Body of pancreas (tissue), 4 donors: ENCODE results near the gene EML6. TPM values are rescaled to one million over a fixed set of nuclear protein-coding genes. Genes with fewer than 3 reads are reported as not detected.

Experiments
- ATAC-seq: fragments of 150-250 bp; one replicate; pipeline ENCODE4 v1.9.1; 2016
- DNase-seq, 4 donors: peaks; one replicate each; pipeline ENCODE4 v3.0.0-alpha.2; 2019
- H3K27ac ChIP-seq, 4 donors: fragments of 200-600 bp; sonication (generic); 1 replicate in 3 of 4; 2 replicates in 1 of 4; pipeline versions ENCODE4 v1.5.1 to v1.6.1; 2016 to 2019; ENCODE audit warnings: mild to moderate bottlenecking in 1 of 4, mixed read lengths in 1 of 4, moderate library complexity in 1 of 4
- H3K27me3 ChIP-seq, 2 donors: fragments of 200-600 bp; sonication (generic); one replicate each; pipeline ENCODE4 v1.6.0; 2016; ENCODE audit warnings: mild to moderate bottlenecking in 1 of 2
- H3K36me3 ChIP-seq, 2 donors: fragments of 200-600 bp; sonication (generic); replicated peaks in 1 of 2; 2 replicates each; pipeline ENCODE4 v1.5.1; 2016; ENCODE audit warnings: low read depth in 2 of 2; ENCODE audit not compliant: insufficient read depth in 1 of 2
- H3K4me1 ChIP-seq: fragments of 200-600 bp; sonication (generic); one replicate; pipeline ENCODE4 v1.6.0; 2016
- H3K4me3 ChIP-seq, 2 donors: fragments of 200-600 bp; sonication (generic); 1 replicate in 1 of 2; 2 replicates in 1 of 2; pipeline ENCODE4 v1.5.1; 2016 to 2019
- H3K9me3 ChIP-seq, 3 donors: fragments of 200-600 bp; sonication (generic); 1 replicate in 2 of 3; 2 replicates in 1 of 3; pipeline ENCODE4 v1.5.1; 2016
- CTCF ChIP-seq, 7 experiments: fragments of 450-650 bp in 4 of 7; fragments of 200-600 bp in 3 of 7; sonication (generic) in 3 of 7; IDR thresholded peaks; one replicate each; pipeline ENCODE4 v1.5.1; 2016 to 2019; ENCODE audit warnings: antibody characterized with exemption in 7 of 7
- POLR2A ChIP-seq, 3 donors: fragments of 450-650 bp; IDR thresholded peaks; one replicate each; pipeline ENCODE4 v1.6.1; 2016; ENCODE audit warnings: antibody characterized with exemption in 3 of 3, mild to moderate bottlenecking in 2 of 3
- WGBS, 2 donors: methylation state at CpG; one replicate each; pipeline ENCODE4 v1.1.5; 2017; 5-methylcytosine and 5-hydroxymethylcytosine counted together
- intact Hi-C: fragments of 100-400 bp; cut with DNase I; formaldehyde crosslinking; loops from one replicate; pipeline ENCODE4 v1.15.1; 2023
- total RNA-seq, 2 donors: library from RNA; depleted of rRNA; stranded (reverse); fragments of >200 nt; gene quantifications; one replicate each; pipeline ENCODE4 v1.1.0, GENCODE V29; 2016

The EML6 gene
- total RNA-seq, 2 donors from 2014 or later: 2.3 to 2.6 TPM

DNA sequence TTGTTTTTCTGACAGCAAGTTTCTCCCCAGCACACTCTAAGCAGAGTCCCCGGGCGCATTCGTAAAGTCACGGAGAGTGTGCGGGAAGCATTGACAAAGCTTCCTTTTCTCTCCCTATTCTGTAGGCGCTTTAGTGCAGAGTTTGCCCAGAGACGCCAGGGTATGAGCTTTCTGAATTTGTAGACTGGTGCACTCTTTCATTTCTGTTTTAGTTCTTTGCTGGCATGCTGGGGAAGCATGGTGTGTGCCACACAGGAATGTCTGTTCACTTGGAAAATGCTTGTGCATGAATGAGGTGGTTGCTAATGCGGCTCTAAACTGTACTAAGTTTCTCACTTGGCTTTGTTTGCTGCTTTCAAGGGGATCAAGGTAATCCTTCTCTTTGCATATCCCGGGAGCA, 224.2 kb downstream of the EML6 start:
- no peak for TF ChIP-seq CTCF (IDR thresholded peaks at IDR 0.05)
- no peak for TF ChIP-seq POLR2A (IDR thresholded peaks at IDR 0.05)
- H3K27ac ChIP-seq: no peak overlapping the region
- H3K9me3 ChIP-seq: no peaks in the 10 kb centered on the region
- intact Hi-C loops: no loop called here
- H3K4me1 ChIP-seq: peaks cover 14% of the 10 kb centered on the region
- 65 to 76% methylated on average over 8 to 9 of the region's 9 CpGs for WGBS, 2 donors
- ATAC-seq (peak; percentile 32), DNase-seq (no peak)
- H3K36me3 ChIP-seq: no peaks in the 10 kb centered on the region
- H3K4me3 ChIP-seq: no peak overlapping the region
- no peaks in the 10 kb centered on the region for H3K27me3 ChIP-seq

DNA sequence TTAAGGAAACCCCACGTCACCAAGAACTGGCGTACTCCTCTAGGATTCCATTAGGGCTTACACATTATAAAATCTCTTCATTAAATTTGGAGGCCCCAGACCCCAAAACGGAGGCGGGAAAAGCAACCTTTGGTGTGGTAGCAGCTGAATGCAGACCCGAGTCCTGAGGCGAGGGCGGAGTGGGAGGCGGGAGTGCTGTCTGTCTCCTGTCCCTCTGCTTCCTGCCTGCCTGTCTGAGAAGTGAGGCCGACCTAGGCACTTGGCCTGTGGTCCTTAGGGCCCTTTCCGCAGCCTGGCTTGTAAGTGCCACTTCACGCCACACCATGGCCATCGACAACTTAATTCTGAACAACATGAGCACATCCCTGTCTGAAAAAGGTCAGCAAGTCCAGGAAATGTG, 224.7 kb downstream of the EML6 start:
- Histone ChIP-seq H3K27me3 (no peaks in the 10 kb centered on the region), H3K36me3 (no peaks in the 10 kb centered on the region), H3K4me1 (peaks cover 14% of the 10 kb centered on the region), H3K9me3 (no peaks in the 10 kb centered on the region), H3K4me3 (no peak overlapping the region), H3K27ac (no peak overlapping the region)
- no peak for TF ChIP-seq POLR2A (IDR thresholded peaks at IDR 0.05)
- no peak for TF ChIP-seq CTCF (IDR thresholded peaks at IDR 0.05)
- ATAC-seq: no peak
- WGBS, 2 donors: 88 to 89% methylated on average over 12 of the region's 12 CpGs
- intact Hi-C loops: no loop called here
- no peak for DNase-seq

GRCh38 chr2:54949431-54949830, 226.0 kb downstream of the EML6 start:
- no peaks in the 10 kb centered on the region for H3K9me3 ChIP-seq
- ATAC-seq: no peak
- H3K4me1 ChIP-seq: peaks cover 14% of the 10 kb centered on the region
- H3K36me3 ChIP-seq: no peaks in the 10 kb centered on the region
- no peaks in the 10 kb centered on the region for H3K27me3 ChIP-seq
- no peak overlapping the region for H3K27ac ChIP-seq
- intact Hi-C loops: no loop called here
- WGBS, 2 donors: 90 to 94% methylated on average over 6 of the region's 6 CpGs
- no peak for TF ChIP-seq POLR2A (IDR thresholded peaks at IDR 0.05)
- no peak for TF ChIP-seq CTCF (IDR thresholded peaks at IDR 0.05)
- H3K4me3 ChIP-seq: no peak overlapping the region
- no peak for DNase-seq

GRCh38 chr2:54950811-54951210, 227.3 kb downstream of the EML6 start:
- Histone ChIP-seq H3K27ac (no peak overlapping the region), H3K4me3 (no peak overlapping the region), H3K36me3 (no peaks in the 10 kb centered on the region), H3K4me1 (peaks cover 14% of the 10 kb centered on the region), H3K27me3 (no peaks in the 10 kb centered on the region), H3K9me3 (no peaks in the 10 kb centered on the region)
- no peak for DNase-seq
- WGBS, 2 donors: 93 to 97% methylated on average over 3 of the region's 3 CpGs
- intact Hi-C loops: no loop called here
- ATAC-seq: no peak
- TF ChIP-seq POLR2A (IDR thresholded peaks at IDR 0.05) (no peak), CTCF (IDR thresholded peaks at IDR 0.05) (no peak)

DNA sequence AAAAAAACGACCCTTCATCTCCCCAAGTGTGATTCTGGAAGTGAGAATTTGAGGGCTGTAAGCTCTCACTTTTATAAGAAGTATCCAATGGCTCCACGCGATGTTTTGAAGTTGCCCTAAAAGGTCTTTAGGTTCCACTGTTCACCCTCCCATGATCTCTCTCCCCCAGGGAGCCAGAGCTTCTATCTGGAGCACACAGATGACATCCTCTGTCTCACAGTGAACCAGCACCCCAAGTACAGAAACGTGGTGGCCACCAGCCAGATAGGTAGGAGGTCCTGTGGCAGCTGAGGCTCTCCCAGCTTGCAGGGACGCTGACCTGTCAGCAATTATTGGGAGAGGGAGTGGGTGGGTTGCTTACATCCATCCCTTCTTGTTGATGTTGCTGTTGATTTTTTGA, 229.0 kb downstream of the EML6 start:
- intact Hi-C loops: no loop called here
- H3K4me1 ChIP-seq: peaks cover 13% of the 10 kb centered on the region
- ATAC-seq (no peak), DNase-seq (no peak)
- no peak for TF ChIP-seq POLR2A (IDR thresholded peaks at IDR 0.05)
- no peaks in the 10 kb centered on the region for H3K9me3 ChIP-seq
- H3K27ac ChIP-seq: no peak overlapping the region
- no peaks in the 10 kb centered on the region for H3K36me3 ChIP-seq
- H3K4me3 ChIP-seq: no peak overlapping the region
- 56 to 67% methylated on average over 4 to 5 of the region's 5 CpGs for whole genome bisulfite sequencing, 2 donors
- no peaks in the 10 kb centered on the region for H3K27me3 ChIP-seq
